ENCODE data around the gene ARHGAP9. TPM values are rescaled to one million over a fixed set of nuclear protein-coding genes. Genes with fewer than 3 reads are reported as not detected.
"Not testable (repeated sequence)": the region's sequence is repeated elsewhere in the genome, so short reads cannot be mapped to it uniquely, and the experiment has no call there.

The ARHGAP9 gene
- total RNA-seq, 2 donors from 2014 or later: 3.4 to 4.2 TPM

GRCh38 chr12:57497223-57498131, 17.8 kb upstream of the ARHGAP9 start:
- DNase-seq (ENCODE audit: low spot score): no peak
- no peaks in the 10 kb centered on the region for H3K9me3 ChIP-seq
- H3K4me3 ChIP-seq: no peak overlapping the region
- H3K36me3 ChIP-seq: peaks cover 54% of the 10 kb centered on the region
- no peaks in the 10 kb centered on the region for H3K27me3 ChIP-seq
- no peaks in the 10 kb centered on the region for H3K4me1 ChIP-seq
- no peak for TF ChIP-seq CTCF (IDR thresholded peaks at IDR 0.05)
- no peak overlapping the region for H3K27ac ChIP-seq

GRCh38 chr12:57496822-57497221, 17.2 kb upstream of the ARHGAP9 start:
- no peak for TF ChIP-seq CTCF (IDR thresholded peaks at IDR 0.05)
- no peaks in the 10 kb centered on the region for H3K27me3 ChIP-seq
- H3K27ac ChIP-seq: no peak overlapping the region
- H3K36me3 ChIP-seq: peaks cover 51% of the 10 kb centered on the region
- DNase-seq (ENCODE audit: low spot score): no peak
- no peaks in the 10 kb centered on the region for H3K9me3 ChIP-seq
- H3K4me3 ChIP-seq: no peak overlapping the region
- no peaks in the 10 kb centered on the region for H3K4me1 ChIP-seq

- not testable (repeated sequence) for H3K27me3 ChIP-seq; DNase-seq (ENCODE audit: low spot score); H3K27ac ChIP-seq; H3K4me3 ChIP-seq; H3K4me1 ChIP-seq; H3K9me3 ChIP-seq
- peaks cover 51% of the 10 kb centered on the region for H3K36me3 ChIP-seq
Observed at GRCh38 chr12:57495051-57495701, 15.5 kb upstream of the ARHGAP9 start.

- Histone ChIP-seq H3K9me3 (no peaks in the 10 kb centered on the region), H3K36me3 (peaks cover 40% of the 10 kb centered on the region), H3K27me3 (no peaks in the 10 kb centered on the region), H3K4me3 (no peak overlapping the region), H3K27ac (no peak overlapping the region), H3K4me1 (peaks cover 0 to 15% of the 10 kb centered on the region in 2 donors)
- DNase-seq (ENCODE audit: low spot score): no peak
- no peak for TF ChIP-seq CTCF (IDR thresholded peaks at IDR 0.05)
Observed at GRCh38 chr12:57491393-57492280, 12.0 kb upstream of the ARHGAP9 start.

- no peak overlapping the region for H3K4me3 ChIP-seq
- no peaks in the 10 kb centered on the region for H3K9me3 ChIP-seq
- no peak for DNase-seq (ENCODE audit: low spot score)
- no peak for TF ChIP-seq CTCF (IDR thresholded peaks at IDR 0.05)
- peaks cover 34% of the 10 kb centered on the region for H3K36me3 ChIP-seq
- no peaks in the 10 kb centered on the region for H3K27me3 ChIP-seq
- H3K27ac ChIP-seq: no peak overlapping the region
- H3K4me1 ChIP-seq: peaks cover 0 to 15% of the 10 kb centered on the region in 2 donors
Observed at GRCh38 chr12:57490126-57490525, 10.5 kb upstream of the ARHGAP9 start.
